Neural crest cell (in vitro differentiated cells): ENCODE results near the gene CDC42EP3. TPM values are rescaled to one million over a fixed set of nuclear protein-coding genes. Genes with fewer than 3 reads are reported as not detected.

ENCODE experiments used
- DNase-seq: peaks from one replicate; pipeline ENCODE4 v3.0.0; 2021; ENCODE audit warnings: low read depth, mixed read lengths, low spot score
- H3K27ac Mint-ChIP-seq: one replicate; pipeline ENCODE4 v1.8.0; 2021; ENCODE audit warnings: mild to moderate bottlenecking, mixed read lengths; ENCODE audit not compliant: unreplicated experiment
- H3K27me3 Mint-ChIP-seq: 2 replicates; pipeline ENCODE4 v1.8.0; 2021; ENCODE audit warnings: low read depth, mild to moderate bottlenecking, mixed read lengths
- H3K36me3 Mint-ChIP-seq: 2 replicates; pipeline ENCODE4 v1.8.0; 2021; ENCODE audit warnings: low read depth, mild to moderate bottlenecking, mixed read lengths
- H3K4me1 Mint-ChIP-seq: 2 replicates; pipeline ENCODE4 v1.8.0; 2021; ENCODE audit warnings: mixed read lengths
- H3K4me3 Mint-ChIP-seq: one replicate; pipeline ENCODE4 v1.8.0; 2021; ENCODE audit warnings: mild to moderate bottlenecking, mixed read lengths
- H3K9me3 Mint-ChIP-seq: 2 replicates; pipeline ENCODE4 v1.8.0; 2021; ENCODE audit warnings: mixed read lengths
- CTCF ChIP-seq: fragments of 200-600 bp; sonication (generic); conservative IDR thresholded peaks from 2 replicates; pipeline ENCODE4 v1.5.0; 2021; ENCODE audit warnings: antibody characterized with exemption, mild to moderate bottlenecking
- total RNA-seq: library from RNA; stranded (reverse); gene quantifications from 2 replicates; pipeline ENCODE4 v1.2.1, GENCODE V29; 2021

The CDC42EP3 gene
- total RNA-seq, 1 donor from 2014 or later = 15.7 TPM

- TF ChIP-seq CTCF = no peak
- H3K27me3 Mint-ChIP-seq = no peaks in the 10 kb centered on the region
- peaks cover 8% of the 10 kb centered on the region for H3K9me3 Mint-ChIP-seq
- no peak overlapping the region for H3K27ac Mint-ChIP-seq
- no peak overlapping the region for H3K4me3 Mint-ChIP-seq
- peaks cover 3% of the 10 kb centered on the region for H3K36me3 Mint-ChIP-seq
- DNase-seq = no peak
- no peaks in the 10 kb centered on the region for H3K4me1 Mint-ChIP-seq
These were observed 40.4 kb upstream of the CDC42EP3 start for GRCh38 chr2:37711831-37712230.

- no peak for TF ChIP-seq CTCF
- no peak for DNase-seq
- no peak overlapping the region for H3K27ac Mint-ChIP-seq
These were observed 39.9 kb upstream of the CDC42EP3 start for GRCh38 chr2:37711308-37711731.

GRCh38 chr2:37709111-37709510, 37.7 kb upstream of the CDC42EP3 start:
- DNase-seq = no peak
- H3K4me1 Mint-ChIP-seq = no peaks in the 10 kb centered on the region
- H3K9me3 Mint-ChIP-seq = peaks cover 1% of the 10 kb centered on the region
- no peak for TF ChIP-seq CTCF
- no peak overlapping the region for H3K4me3 Mint-ChIP-seq
- H3K27ac Mint-ChIP-seq = no peak overlapping the region
- H3K36me3 Mint-ChIP-seq = no peaks in the 10 kb centered on the region
- no peaks in the 10 kb centered on the region for H3K27me3 Mint-ChIP-seq

More at GRCh38 chr2:37711308-37711731, 39.9 kb upstream of the CDC42EP3 start:
- H3K4me3 Mint-ChIP-seq = no peak overlapping the region
- peaks cover 3% of the 10 kb centered on the region for H3K36me3 Mint-ChIP-seq
- no peaks in the 10 kb centered on the region for H3K4me1 Mint-ChIP-seq
- H3K9me3 Mint-ChIP-seq = peaks cover 6% of the 10 kb centered on the region
- H3K27me3 Mint-ChIP-seq = no peaks in the 10 kb centered on the region

GRCh38 chr2:37708146-37708545, 36.7 kb upstream of the CDC42EP3 start:
- Mint-ChIP-seq H3K36me3 (no peaks in the 10 kb centered on the region), H3K27ac (no peak overlapping the region), H3K27me3 (no peaks in the 10 kb centered on the region), H3K9me3 (peaks cover 4% of the 10 kb centered on the region), H3K4me3 (no peak overlapping the region), H3K4me1 (no peaks in the 10 kb centered on the region)
- DNase-seq = no peak
- no peak for TF ChIP-seq CTCF

GRCh38 chr2:37707393-37707792, 36.0 kb upstream of the CDC42EP3 start:
- peaks cover 4% of the 10 kb centered on the region for H3K9me3 Mint-ChIP-seq
- no peak for TF ChIP-seq CTCF
- H3K4me1 Mint-ChIP-seq = no peaks in the 10 kb centered on the region
- no peak overlapping the region for H3K27ac Mint-ChIP-seq
- no peak for DNase-seq
- no peaks in the 10 kb centered on the region for H3K27me3 Mint-ChIP-seq
- H3K36me3 Mint-ChIP-seq = no peaks in the 10 kb centered on the region
- no peak overlapping the region for H3K4me3 Mint-ChIP-seq
